Mammary epithelial cell (primary cell): ENCODE data around the gene VASN.

ENCODE experiments used
- EZH2 ChIP-seq: IDR thresholded peaks from 2 replicates; pipeline ENCODE4 v1.6.1; 2012; ENCODE audit warnings: low read length, inconsistent platforms, borderline replicate concordance
- TF ChIP-seq, protein P1 (sequence below), 2 donors: IDR thresholded peaks in 1 of 2; conservative IDR thresholded peaks in 1 of 2; 2 replicates each; pipeline ENCODE4 v1.5.1; 2011 to 2012; ENCODE audit warnings: inconsistent platforms in 2 of 2, low read length in 2 of 2, mild to moderate bottlenecking in 2 of 2, control low read depth in 1 of 2, low read depth in 1 of 2; ENCODE audit not compliant: insufficient read depth in 1 of 2; ENCODE audit errors: extremely low read depth in 1 of 2

DNA sequence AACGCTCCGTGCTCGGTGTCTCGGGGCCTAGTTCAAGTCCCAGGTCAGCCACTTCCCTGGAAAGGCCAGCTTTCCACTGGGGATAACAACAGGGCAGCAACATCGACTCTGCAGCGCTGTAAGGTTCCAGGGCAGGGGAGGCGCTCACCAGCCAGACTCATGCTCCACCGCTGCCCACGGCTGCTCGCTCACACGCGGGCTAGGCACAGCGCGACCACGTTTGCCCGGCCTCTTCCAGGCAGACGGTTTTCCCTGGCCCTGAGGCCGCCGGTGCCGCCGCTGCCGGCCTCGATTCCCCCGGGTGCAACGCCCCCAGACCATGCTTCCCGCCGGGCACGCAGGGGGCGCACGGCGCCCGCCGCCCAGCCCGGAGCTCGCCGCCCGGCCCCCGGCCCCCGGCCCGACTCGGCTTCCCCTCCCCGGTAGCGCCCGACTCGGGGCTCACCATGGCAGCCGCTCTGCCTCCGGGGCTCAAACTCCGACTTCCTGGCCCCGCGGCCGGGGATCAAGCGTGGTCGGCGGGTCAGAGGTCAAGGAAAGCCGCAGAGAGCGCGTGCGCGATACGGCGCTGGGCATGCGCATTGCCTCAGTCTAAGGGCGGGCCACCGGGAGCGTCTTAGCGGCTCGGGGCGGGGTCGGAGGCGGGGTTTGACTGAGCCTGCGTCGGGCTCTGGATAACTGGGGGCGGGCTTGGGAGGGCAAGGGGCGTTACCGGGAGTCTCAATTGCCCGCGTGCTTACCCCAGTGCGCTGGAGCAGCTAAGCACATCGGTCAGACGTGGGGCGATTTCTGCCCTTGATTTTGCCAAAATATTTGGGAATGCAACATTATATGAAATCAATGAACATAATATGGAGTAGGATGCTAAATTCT is 20.6 kb upstream of the VASN start, which contains the start of gene PAM16:
- TF ChIP-seq, protein P1, sequence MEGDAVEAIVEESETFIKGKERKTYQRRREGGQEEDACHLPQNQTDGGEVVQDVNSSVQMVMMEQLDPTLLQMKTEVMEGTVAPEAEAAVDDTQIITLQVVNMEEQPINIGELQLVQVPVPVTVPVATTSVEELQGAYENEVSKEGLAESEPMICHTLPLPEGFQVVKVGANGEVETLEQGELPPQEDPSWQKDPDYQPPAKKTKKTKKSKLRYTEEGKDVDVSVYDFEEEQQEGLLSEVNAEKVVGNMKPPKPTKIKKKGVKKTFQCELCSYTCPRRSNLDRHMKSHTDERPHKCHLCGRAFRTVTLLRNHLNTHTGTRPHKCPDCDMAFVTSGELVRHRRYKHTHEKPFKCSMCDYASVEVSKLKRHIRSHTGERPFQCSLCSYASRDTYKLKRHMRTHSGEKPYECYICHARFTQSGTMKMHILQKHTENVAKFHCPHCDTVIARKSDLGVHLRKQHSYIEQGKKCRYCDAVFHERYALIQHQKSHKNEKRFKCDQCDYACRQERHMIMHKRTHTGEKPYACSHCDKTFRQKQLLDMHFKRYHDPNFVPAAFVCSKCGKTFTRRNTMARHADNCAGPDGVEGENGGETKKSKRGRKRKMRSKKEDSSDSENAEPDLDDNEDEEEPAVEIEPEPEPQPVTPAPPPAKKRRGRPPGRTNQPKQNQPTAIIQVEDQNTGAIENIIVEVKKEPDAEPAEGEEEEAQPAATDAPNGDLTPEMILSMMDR (conservative IDR thresholded peaks at IDR 0.05 in 1 of 2, IDR thresholded peaks at IDR 0.05 in 1 of 2; ENCODE audit: extremely low read depth in 1 of 2, insufficient read depth in 1 of 2, low read depth in 1 of 2, low read length in 2 of 2) = peak in 1 of 2 donors; percentile 19
- no peak for TF ChIP-seq EZH2
